B cell (primary cell): Measurements from ENCODE around the gene GATA6. TPM values are rescaled to one million over a fixed set of nuclear protein-coding genes. Genes with fewer than 3 reads are reported as not detected.

Source experiments
- ATAC-seq: fragments of 200-7000 bp; cut with Tn5 transposase; one replicate; pipeline ENCODE4 v1.10.0; 2021; ENCODE audit warnings: low read depth, mild to moderate bottlenecking, moderate number of reproducible peaks, moderate library complexity
- CTCF ChIA-PET: fragments of 350-600 bp; sonication (Branson Sonifier 250); formaldehyde crosslinking; loops from one replicate; lab custom pipeline; 2021; ENCODE audit warnings: antibody characterized with exemption, inconsistent platforms; lab: Charles Lee
- POLR2A ChIA-PET: fragments of 350-600 bp; sonication (Branson Sonifier 250); formaldehyde crosslinking; loops from one replicate; lab custom pipeline; 2021; ENCODE audit warnings: antibody characterized with exemption; lab: Charles Lee
- DNase-seq: peaks from one replicate; pipeline ENCODE4 v3.0.0; 2013
- H2AFZ ChIP-seq: 2 replicates; pipeline ENCODE4 v1.6.1; 2012; ENCODE audit warnings: mild to moderate bottlenecking, low read depth, low read length; ENCODE audit not compliant: insufficient read depth, poor library complexity, severe bottlenecking
- H3K27ac ChIP-seq, 2 donors: 1 replicate in 1 of 2; 2 replicates in 1 of 2; pipeline ENCODE4 v1.5.1; 2012 to 2013; ENCODE audit warnings: low read length in 2 of 2, mild to moderate bottlenecking in 2 of 2, moderate library complexity in 1 of 2
- H3K27me3 ChIP-seq, 4 experiments: fragments of 200-600 bp in 1 of 4; sonication (generic) in 1 of 4; replicated peaks in 1 of 4; 1 replicate in 2 of 4; 2 replicates in 2 of 4; pipeline versions ENCODE4 v1.6.1 to v1.7.0; 2013 to 2016; ENCODE audit warnings: low read length in 3 of 4, mild to moderate bottlenecking in 2 of 4, mixed read lengths in 1 of 4, moderate library complexity in 1 of 4; ENCODE audit not compliant: insufficient read depth in 4 of 4, control insufficient read depth in 3 of 4; ENCODE audit errors: control extremely low read depth in 1 of 4
- H3K36me3 ChIP-seq, 2 experiments: replicated peaks in 1 of 2; 1 replicate in 1 of 2; 2 replicates in 1 of 2; pipeline versions ENCODE4 v1.6.1 to v1.7.1; 2013; ENCODE audit warnings: low read length in 1 of 2; ENCODE audit not compliant: insufficient read depth in 2 of 2, control insufficient read depth in 1 of 2; ENCODE audit errors: control extremely low read depth in 1 of 2, extremely low read depth in 1 of 2
- H3K4me1 ChIP-seq, 2 donors: fragments of 200-600 bp in 1 of 2; sonication (generic) in 1 of 2; 1 replicate in 1 of 2; 2 replicates in 1 of 2; pipeline versions ENCODE4 v1.5.1 to v1.6.1; 2013 to 2017; ENCODE audit warnings: low read length in 2 of 2; ENCODE audit not compliant: control insufficient read depth in 2 of 2, insufficient read depth in 2 of 2
- H3K4me2 ChIP-seq: replicated peaks from 2 replicates; pipeline ENCODE3; 2012; ENCODE audit warnings: mild to moderate bottlenecking, low read depth, low read length; ENCODE audit not compliant: poor library complexity, severe bottlenecking
- H3K4me3 ChIP-seq, 5 experiments: fragments of 200-600 bp in 1 of 5; sonication (generic) in 1 of 5; 1 replicate in 3 of 5; 2 replicates in 2 of 5; pipeline versions ENCODE4 v1.5.1 to v1.7.0; 2011 to 2016; ENCODE audit warnings: low read length in 4 of 5, mild to moderate bottlenecking in 4 of 5, low read depth in 2 of 5, control low read depth in 1 of 5, moderate library complexity in 1 of 5; ENCODE audit not compliant: insufficient read depth in 1 of 5; ENCODE audit errors: control extremely low read depth in 1 of 5, extremely low read depth in 1 of 5
- H3K79me2 ChIP-seq: fragments of 200-600 bp; sonication (generic); one replicate; pipeline ENCODE4 v1.6.0; 2016; ENCODE audit warnings: low read length; ENCODE audit not compliant: control insufficient read depth, insufficient read depth
- H3K9ac ChIP-seq: fragments of 200-600 bp; sonication (generic); 2 replicates; pipeline ENCODE4 v1.6.1; 2017; ENCODE audit warnings: mild to moderate bottlenecking, low read length, moderate library complexity
- H3K9me3 ChIP-seq, 3 donors: one replicate each; pipeline versions ENCODE4 v1.6.1 to v1.7.1; 2013; ENCODE audit warnings: low read length in 2 of 3; ENCODE audit not compliant: control insufficient read depth in 2 of 3, insufficient read depth in 1 of 3; ENCODE audit errors: control extremely low read depth in 1 of 3
- H4K20me1 ChIP-seq: 2 replicates; pipeline ENCODE4 v1.6.0; 2012; ENCODE audit warnings: mild to moderate bottlenecking, low read length; ENCODE audit not compliant: insufficient read depth, control insufficient read depth, poor library complexity, severe bottlenecking
- H3K27ac Mint-ChIP-seq: one replicate; pipeline ENCODE4 v1.8.0; 2021; ENCODE audit warnings: mixed read lengths
- H3K27me3 Mint-ChIP-seq: one replicate; pipeline ENCODE4 v1.8.0; 2021; ENCODE audit warnings: mixed read lengths
- H3K4me1 Mint-ChIP-seq: one replicate; pipeline ENCODE4 v1.8.0; 2021; ENCODE audit warnings: mixed read lengths
- H3K4me3 Mint-ChIP-seq: one replicate; pipeline ENCODE4 v1.8.0; 2021; ENCODE audit warnings: mixed read lengths
- H3K9me3 Mint-ChIP-seq: one replicate; pipeline ENCODE4 v1.8.0; 2022; ENCODE audit warnings: mixed read lengths; ENCODE audit not compliant: insufficient read depth
- CTCF ChIP-seq: fragments of 200-600 bp; IDR thresholded peaks from one replicate; pipeline ENCODE4 v1.8.0; 2022; ENCODE audit warnings: antibody characterized with exemption, mild to moderate bottlenecking
- EZH2 ChIP-seq: IDR thresholded peaks from 2 replicates; pipeline ENCODE4 v1.6.1; 2012; ENCODE audit warnings: borderline replicate concordance, low read depth, mild to moderate bottlenecking, moderate library complexity, low read length; ENCODE audit not compliant: insufficient read depth, poor library complexity, severe bottlenecking
- WGBS: methylation state at CpG from one replicate; pipeline ENCODE4 v1.1.5; 2013; ENCODE audit warnings: missing lambda C conversion rate; ENCODE audit not compliant: insufficient coverage; 5-methylcytosine and 5-hydroxymethylcytosine counted together
- intact Hi-C: fragments of 100-400 bp; cut with micrococcal nuclease; formaldehyde crosslinking; loops from one replicate; pipeline ENCODE4 v1.10.0; 2022
- polyA plus RNA-seq: library from polyadenylated mRNA; depleted of rRNA; stranded (reverse); fragments of >200 nt; gene quantifications from 2 replicates; pipeline ENCODE4 v1.2.3, GENCODE V29; 2012
- total RNA-seq, 2 donors: library from RNA; stranded (reverse); fragments of 120-200 nt in 1 of 2; gene quantifications; 1 replicate in 1 of 2; 2 replicates in 1 of 2; pipeline versions ENCODE4 v1.2.3 to v1.2.4, GENCODE V29; 2013 to 2022

The GATA6 gene
- total and polyA plus RNA-seq, 2 donors (not counting 1 experiment from before 2014, with no cell fraction given), result not detected

GRCh38 chr18:22166069-22166950 is 3.1 kb upstream of the GATA6 start:
- ChIA-PET CTCF (no interaction called here), POLR2A (no interaction called here)
- Mint-ChIP-seq H3K27me3 (peaks cover 56% of the 10 kb centered on the region), H3K27ac (no peak overlapping the region), H3K9me3 (no peaks in the 10 kb centered on the region), H3K4me3 (no peak overlapping the region), H3K4me1 (peaks cover 26% of the 10 kb centered on the region)
- Histone ChIP-seq H2AFZ (no peak overlapping the region), H3K4me3 (no peak overlapping the region), H3K4me2 (no peak overlapping the region), H3K9ac (no peak overlapping the region), H4K20me1 (no peaks in the 10 kb centered on the region), H3K27ac (no peak overlapping the region), H3K4me1 (peaks cover 13 to 16% of the 10 kb centered on the region in 2 donors), H3K79me2 (no peaks in the 10 kb centered on the region), H3K36me3 (no peaks in the 10 kb centered on the region), H3K9me3 (peaks cover 0 to 35% (median 0%) of the 10 kb centered on the region in 3 donors), H3K27me3 (peaks cover 0 to 79% (median 40%) of the 10 kb centered on the region in 4 experiments)
- 11% methylated on average over 39 of the region's 46 CpGs for WGBS
- no peak for DNase-seq
- intact Hi-C loops, result no loop called here
- ATAC-seq, result no peak
- no peak for TF ChIP-seq CTCF

GRCh38 chr18:22167091-22167470 is 2.3 kb upstream of the GATA6 start:
- H3K9me3 Mint-ChIP-seq, result no peaks in the 10 kb centered on the region
- ATAC-seq (no peak), DNase-seq (no peak)
- intact Hi-C loops, result no loop called here
- H3K4me3 Mint-ChIP-seq, result no peak overlapping the region
- Histone ChIP-seq H3K4me3 (no peak overlapping the region), H3K4me1 (peaks cover 13 to 16% of the 10 kb centered on the region in 2 donors), H2AFZ (no peak overlapping the region), H3K4me2 (no peak overlapping the region), H4K20me1 (no peaks in the 10 kb centered on the region), H3K27ac (no peak overlapping the region), H3K36me3 (no peaks in the 10 kb centered on the region), H3K27me3 (peaks cover 0 to 74% (median 39%) of the 10 kb centered on the region in 4 experiments), H3K9me3 (peaks cover 0 to 29% (median 0%) of the 10 kb centered on the region in 3 donors), H3K79me2 (no peaks in the 10 kb centered on the region), H3K9ac (no peak overlapping the region)
- peaks cover 53% of the 10 kb centered on the region for H3K27me3 Mint-ChIP-seq
- peaks cover 26% of the 10 kb centered on the region for H3K4me1 Mint-ChIP-seq
- TF ChIP-seq EZH2 (no peak), CTCF (no peak)
- no peak overlapping the region for H3K27ac Mint-ChIP-seq
- WGBS, result 16% methylated on average over 18 of the region's 25 CpGs
- ChIA-PET CTCF (no interaction called here), POLR2A (no interaction called here)
